ENCODE measurements around the gene LRP1-AS.

Gene LRP1-AS

GRCh38 chr12:57160040-57160439 lies 12.6 kb upstream of the LRP1-AS start:
- no peak for DNase-seq (ENCODE audit: low read depth)

GRCh38 chr12:57159311-57159710 lies 11.9 kb upstream of the LRP1-AS start:
- DNase-seq (ENCODE audit: low read depth), result no peak

GRCh38 chr12:57158665-57159064 lies 11.2 kb upstream of the LRP1-AS start:
- DNase-seq (ENCODE audit: low read depth), result no peak

- DNase-seq (ENCODE audit: low read depth), result no peak
These were observed 10.8 kb upstream of the LRP1-AS start for GRCh38 chr12:57158186-57158585.

GRCh38 chr12:57157588-57158173 lies 10.3 kb upstream of the LRP1-AS start:
- no peak for DNase-seq (ENCODE audit: low read depth)

GRCh38 chr12:57156701-57157403 lies 9.4 kb upstream of the LRP1-AS start:
- no peak for DNase-seq (ENCODE audit: low read depth)

- DNase-seq (ENCODE audit: low read depth), result no peak
These were observed 7.5 kb upstream of the LRP1-AS start for GRCh38 chr12:57154804-57155434.

- no peak for DNase-seq (ENCODE audit: low read depth)
These were observed 6.7 kb upstream of the LRP1-AS start for GRCh38 chr12:57154076-57154475.

GRCh38 chr12:57153415-57153997 lies 6.1 kb upstream of the LRP1-AS start:
- DNase-seq (ENCODE audit: low read depth), result no peak

- DNase-seq (ENCODE audit: low read depth), result no peak
These were observed 5.2 kb upstream of the LRP1-AS start for GRCh38 chr12:57152639-57153038.

GRCh38 chr12:57151741-57152630 lies 4.6 kb upstream of the LRP1-AS start:
- DNase-seq (ENCODE audit: low read depth), result no peak

GRCh38 chr12:57150400-57151000 lies 3.1 kb upstream of the LRP1-AS start:
- no peak for DNase-seq (ENCODE audit: low read depth)

GRCh38 chr12:57149245-57149900 lies 2.0 kb upstream of the LRP1-AS start:
- DNase-seq (ENCODE audit: low read depth), result no peak

- no peak for DNase-seq (ENCODE audit: low read depth)
These were observed 1.2 kb upstream of the LRP1-AS start for GRCh38 chr12:57148469-57149244.

- DNase-seq (ENCODE audit: low read depth), result no peak
These were observed 1.3 kb downstream of the LRP1-AS start for GRCh38 chr12:57146092-57146491.

- no peak for DNase-seq (ENCODE audit: low read depth)
These were observed 1.9 kb downstream of the LRP1-AS start for GRCh38 chr12:57145460-57146059.

- no peak for DNase-seq (ENCODE audit: low read depth)
These were observed 4.0 kb downstream of the LRP1-AS start for GRCh38 chr12:57143454-57143853.

GRCh38 chr12:57142727-57143126 lies 4.7 kb downstream of the LRP1-AS start:
- DNase-seq (ENCODE audit: low read depth), result no peak

- DNase-seq (ENCODE audit: low read depth), result no peak
These were observed 5.3 kb downstream of the LRP1-AS start for GRCh38 chr12:57142121-57142520.

- no peak for DNase-seq (ENCODE audit: low read depth)
These were observed 6.2 kb downstream of the LRP1-AS start for GRCh38 chr12:57141249-57141648.
